ENCODE measurements around the gene KDM3B. TPM values are rescaled to one million over a fixed set of nuclear protein-coding genes. Genes with fewer than 3 reads are reported as not detected.

KDM3B gene
- total and polyA plus RNA-seq, 2 of the 8 experiments (the other 6 are each of a cell fraction or from before 2014, with no cell fraction given), result 27.1 to 78.1 TPM

GRCh38 chr5:138469540-138470321, 117.2 kb downstream of the KDM3B start:
- Histone ChIP-seq H3K9ac (replicated peaks in 1 of 4; ENCODE audit: extremely low read depth in 1 of 4, low read depth in 3 of 4, low read length in 3 of 4) (no peak overlapping the region), H2BK5ac (ENCODE audit: low read depth, low read length) (no peak overlapping the region), H3K4me1 (replicated peaks in 1 of 4; ENCODE audit: control insufficient read depth in 3 of 4, insufficient read depth in 4 of 4, low read length in 3 of 4) (peaks cover 2 to 11% (median 5%) of the 10 kb centered on the region in 4 experiments), H4K5ac (ENCODE audit: insufficient read length, low read depth, low read length) (no peak overlapping the region), H3K23ac (ENCODE audit: insufficient read length) (no peak overlapping the region), H3K56ac (replicated peaks; ENCODE audit: insufficient read length, low read depth, low read length) (no peak overlapping the region), H4K8ac (ENCODE audit: extremely low read depth, insufficient read depth, low read length) (no peak overlapping the region), H4K20me1 (replicated peaks in 1 of 2; ENCODE audit: control insufficient read depth in 1 of 2, insufficient read depth in 2 of 2, low read length in 2 of 2) (peaks cover 11 to 16% of the 10 kb centered on the region in 2 experiments), H3K4me2 (ENCODE audit: insufficient read depth in 1 of 2, low read depth in 2 of 2, low read length in 2 of 2) (no peak overlapping the region; a peak in 1 of 4 replicates), H3K4me3 (ENCODE audit: extremely low read depth in 1 of 4, insufficient read depth in 2 of 4, low read depth in 3 of 4, low read length in 4 of 4) (no peak overlapping the region), H3K14ac (ENCODE audit: insufficient read length) (no peak overlapping the region), H3K79me2 (ENCODE audit: control insufficient read depth in 1 of 2, insufficient read depth in 2 of 2, low read length in 2 of 2) (peaks cover 0 to 4% of the 10 kb centered on the region in 2 experiments; a peak in 1 of 4 replicates), H3K79me1 (ENCODE audit: low read depth, low read length) (no peaks in the 10 kb centered on the region; the same call in 1 of the 2 replicates), H3K36me3 (ENCODE audit: control insufficient read depth in 2 of 4, insufficient read depth in 4 of 4, low read length in 3 of 4) (peaks cover 0 to 18% (median 4%) of the 10 kb centered on the region in 4 experiments; a peak in 5 of 8 replicates), H4K91ac (replicated peaks; ENCODE audit: insufficient read length, low read length) (no peak overlapping the region), H2BK12ac (ENCODE audit: low read depth, low read length) (no peak overlapping the region), H3K4ac (replicated peaks; ENCODE audit: insufficient read length, low read depth, low read length) (no peak overlapping the region), H3K18ac (ENCODE audit: extremely low read depth, low read length) (no peak overlapping the region), H3K9me3 (ENCODE audit: insufficient read depth in 2 of 2, low read depth in 1 of 2, low read length in 1 of 2) (no peaks in the 10 kb centered on the region), H2AFZ (ENCODE audit: low read length) (no peak overlapping the region), H2BK120ac (replicated peaks; ENCODE audit: low read depth, low read length) (no peak overlapping the region), H2AK5ac (ENCODE audit: low read depth, low read length) (no peak overlapping the region), H3K23me2 (ENCODE audit: low read depth, low read length) (peaks cover 10% of the 10 kb centered on the region; the same call in 1 of the 2 replicates), H3K27me3 (replicated peaks in 1 of 4; ENCODE audit: control insufficient read depth in 3 of 4, extremely low read depth in 1 of 4, insufficient read depth in 3 of 4, low read length in 3 of 4) (peaks cover 0 to 15% (median 13%) of the 10 kb centered on the region in 4 experiments; a peak in 5 of 7 replicates), H2BK15ac (ENCODE audit: low read length) (no peak overlapping the region), H2BK20ac (ENCODE audit: low read length) (no peak overlapping the region), H3K27ac (ENCODE audit: low read depth, low read length) (no peak overlapping the region)
- DNase-seq (ENCODE audit: low read depth in 1 of 2, low spot score in 2 of 2) (peak in 1 of 2 experiments; percentile 31), FAIRE-seq (peak; percentile 80)
- CTCF ChIA-PET (ENCODE audit: partially characterized antibody), result interaction anchor here (0.6 to 1.6 kb wide), 5 partner anchors 20 to 1010 kb away, joined by 3 to 10 read pairs (median 3); no protein-coding TSS in a partner anchor
- 91% methylated on average over 8 of the region's 8 CpGs; no CpG with 5 or more reads in 1 of the 2 experiments for WGBS, 2 experiments (ENCODE audit: extremely low coverage in 1 of 2, insufficient coverage in 1 of 2, insufficient read length in 1 of 2, insufficient replicate concordance in 2 of 2, low coverage in 1 of 2, low lambda C conversion rate in 2 of 2, missing lambda C conversion rate in 1 of 2)
- POLR2A ChIA-PET (ENCODE audit: partially characterized antibody), result interaction anchor here (0.7 to 15.1 kb wide), 6 partner anchors 17 to 92 kb away, joined by 3 to 294 read pairs (median 4); no protein-coding TSS in a partner anchor
- TF ChIP-seq CTCF (IDR thresholded peaks at IDR 0.05; ENCODE audit: control extremely low read depth in 1 of 3, insufficient read depth in 1 of 3, low read depth in 1 of 3, low read length in 3 of 3), result no peak
- no peak for TF ChIP-seq POU5F1 (IDR thresholded peaks at IDR 0.05; ENCODE audit: low read depth, low read length)
- no peak for TF ChIP-seq HDAC2 (IDR thresholded peaks at IDR 0.05; ENCODE audit: borderline replicate concordance in 1 of 2, low read depth in 2 of 2, low read length in 2 of 2)
- no peak for TF ChIP-seq ASH2L (IDR thresholded peaks at IDR 0.05; ENCODE audit: low read length)
- no peak for TF ChIP-seq SP1 (IDR thresholded peaks at IDR 0.05; ENCODE audit: low read depth, low read length)
- peak; percentile 64; the same call in 1 of the 2 replicates for TF ChIP-seq BRCA1 (IDR thresholded peaks at IDR 0.05; ENCODE audit: low read depth, low read length)
- TF ChIP-seq SUZ12 (IDR thresholded peaks at IDR 0.05; ENCODE audit: low read length), result no peak
- TF ChIP-seq JUND (IDR thresholded peaks at IDR 0.05; ENCODE audit: low read length), result no peak; the same call in 1 of the 2 replicates
- peak; percentile 76 for TF ChIP-seq HDAC6 (IDR thresholded peaks at IDR 0.05; ENCODE audit: low read depth, low read length)

Data from H1 (cell line).